PC-3 (cell line): ENCODE results near the gene CHPT1.

Experiments
- EZH2 ChIP-seq: fragments of 300-600 bp; sonication (generic); IDR thresholded peaks from one replicate; pipeline ENCODE4 v1.6.1; 2017; ENCODE audit warnings: antibody characterized with exemption, mild to moderate bottlenecking, low read length; ENCODE audit not compliant: unreplicated experiment
- EZH2phosphoT487 ChIP-seq: fragments of 300-600 bp; sonication (generic); IDR thresholded peaks from 2 replicates; pipeline ENCODE4 v1.6.1; 2018; ENCODE audit warnings: mild to moderate bottlenecking, antibody characterized with exemption, low read length, borderline replicate concordance
- TF ChIP-seq, protein P1 (sequence below): fragments of 300-600 bp; sonication (generic); conservative IDR thresholded peaks from 2 replicates; pipeline ENCODE4 v1.5.1; 2017; ENCODE audit warnings: antibody characterized with exemption, low read depth, mild to moderate bottlenecking, low read length

DNA sequence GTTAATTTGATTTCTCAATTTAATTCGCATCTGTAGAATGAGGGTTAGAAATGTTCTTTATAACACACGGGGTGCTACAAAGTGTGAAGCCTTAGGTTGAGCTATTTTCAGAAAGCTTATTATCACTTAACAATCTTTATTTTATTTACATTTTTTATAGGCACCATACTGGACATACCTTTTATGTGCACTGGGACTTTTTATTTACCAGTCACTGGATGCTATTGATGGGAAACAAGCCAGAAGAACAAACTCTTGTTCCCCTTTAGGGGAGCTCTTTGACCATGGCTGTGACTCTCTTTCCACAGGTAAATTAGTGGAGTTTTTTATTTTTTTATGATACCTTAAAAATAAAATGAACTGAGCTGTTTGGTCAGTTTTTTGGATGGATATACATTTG is 16.5 kb downstream of the CHPT1 start:
- TF ChIP-seq, protein P1, sequence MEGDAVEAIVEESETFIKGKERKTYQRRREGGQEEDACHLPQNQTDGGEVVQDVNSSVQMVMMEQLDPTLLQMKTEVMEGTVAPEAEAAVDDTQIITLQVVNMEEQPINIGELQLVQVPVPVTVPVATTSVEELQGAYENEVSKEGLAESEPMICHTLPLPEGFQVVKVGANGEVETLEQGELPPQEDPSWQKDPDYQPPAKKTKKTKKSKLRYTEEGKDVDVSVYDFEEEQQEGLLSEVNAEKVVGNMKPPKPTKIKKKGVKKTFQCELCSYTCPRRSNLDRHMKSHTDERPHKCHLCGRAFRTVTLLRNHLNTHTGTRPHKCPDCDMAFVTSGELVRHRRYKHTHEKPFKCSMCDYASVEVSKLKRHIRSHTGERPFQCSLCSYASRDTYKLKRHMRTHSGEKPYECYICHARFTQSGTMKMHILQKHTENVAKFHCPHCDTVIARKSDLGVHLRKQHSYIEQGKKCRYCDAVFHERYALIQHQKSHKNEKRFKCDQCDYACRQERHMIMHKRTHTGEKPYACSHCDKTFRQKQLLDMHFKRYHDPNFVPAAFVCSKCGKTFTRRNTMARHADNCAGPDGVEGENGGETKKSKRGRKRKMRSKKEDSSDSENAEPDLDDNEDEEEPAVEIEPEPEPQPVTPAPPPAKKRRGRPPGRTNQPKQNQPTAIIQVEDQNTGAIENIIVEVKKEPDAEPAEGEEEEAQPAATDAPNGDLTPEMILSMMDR: no peak
- TF ChIP-seq EZH2phosphoT487: no peak
- no peak for TF ChIP-seq EZH2
